Measurements from ENCODE around the gene MYO18B.

Gene MYO18B

DNA sequence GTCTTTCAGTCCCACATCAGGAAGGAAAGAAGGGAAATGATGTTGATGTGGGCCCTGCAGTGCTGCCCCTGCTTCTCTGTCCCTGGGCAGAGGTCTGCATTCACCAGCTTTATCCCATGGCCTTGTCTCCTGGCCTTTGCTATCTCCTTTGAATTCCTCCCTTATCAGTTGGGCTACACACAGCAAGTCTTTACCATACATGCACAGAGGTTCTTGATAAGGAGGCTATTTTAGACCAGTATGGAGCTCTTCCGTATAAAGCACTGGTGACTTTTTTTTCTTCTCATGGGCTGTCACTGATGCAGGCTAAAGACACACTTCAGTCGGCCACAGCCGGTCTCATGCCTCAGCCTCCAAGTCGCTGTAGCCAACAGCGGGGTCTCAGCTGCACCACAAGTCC is 20.2 kb downstream of the MYO18B start:
- H3K9ac ChIP-seq (ENCODE audit: low read length in 2 of 2) = no peak overlapping the region
- H3K27ac ChIP-seq (ENCODE audit: low read length) = no peak overlapping the region
- no peaks in the 10 kb centered on the region for H3K36me3 ChIP-seq (ENCODE audit: control insufficient read depth in 2 of 2, insufficient read depth in 2 of 2, low read length in 2 of 2)
- H3K4me1 ChIP-seq (ENCODE audit: control insufficient read depth, insufficient read depth, low read length) = no peaks in the 10 kb centered on the region
- peaks cover 0 to 5% of the 10 kb centered on the region in 2 donors for H3K27me3 ChIP-seq (ENCODE audit: control insufficient read depth in 1 of 2, insufficient read depth in 2 of 2, low read length in 2 of 2)
- peaks cover 0 to 15% of the 10 kb centered on the region in 2 donors for H3K9me3 ChIP-seq (ENCODE audit: control insufficient read depth in 2 of 2, low read length in 2 of 2)
- no peak overlapping the region for H3K4me3 ChIP-seq (ENCODE audit: low read length in 2 of 2)

DNA sequence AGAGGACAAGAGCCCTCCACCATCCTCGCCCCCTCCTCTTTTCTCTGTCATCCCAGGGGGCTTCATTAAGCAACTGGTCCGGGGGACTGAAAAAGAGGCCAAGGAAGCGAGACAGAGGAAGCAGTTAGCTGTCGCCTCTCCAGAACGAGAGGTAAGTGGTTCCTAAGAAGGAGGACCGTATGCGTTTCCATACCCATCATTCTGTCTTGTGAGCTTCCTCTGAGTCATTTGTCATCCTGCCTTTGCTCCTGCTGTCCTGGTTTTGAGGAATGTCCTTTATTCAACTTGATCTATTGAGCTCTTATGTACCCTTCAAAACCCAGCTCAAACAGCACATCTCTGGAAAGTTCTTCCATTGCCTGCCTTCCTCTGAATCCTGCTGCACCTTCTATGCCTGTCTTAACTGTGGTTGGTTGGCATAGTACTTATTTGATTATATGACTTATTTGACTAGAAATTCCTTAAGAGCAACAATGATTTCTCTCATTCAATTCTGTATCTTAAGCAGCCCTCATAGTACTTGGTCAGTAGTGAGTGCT is 21.3 kb downstream of the MYO18B start:
- peaks cover 3 to 15% of the 10 kb centered on the region in 2 donors for H3K9me3 ChIP-seq (ENCODE audit: control insufficient read depth in 2 of 2, low read length in 2 of 2)
- no peaks in the 10 kb centered on the region for H3K4me1 ChIP-seq (ENCODE audit: control insufficient read depth, insufficient read depth, low read length)
- H3K4me3 ChIP-seq (ENCODE audit: low read length in 2 of 2) = no peak overlapping the region
- H3K36me3 ChIP-seq (ENCODE audit: control insufficient read depth in 2 of 2, insufficient read depth in 2 of 2, low read length in 2 of 2) = no peaks in the 10 kb centered on the region
- H3K27ac ChIP-seq (ENCODE audit: low read length) = no peak overlapping the region
- no peak overlapping the region for H3K9ac ChIP-seq (ENCODE audit: low read length in 2 of 2)
- peaks cover 0 to 5% of the 10 kb centered on the region in 2 donors for H3K27me3 ChIP-seq (ENCODE audit: control insufficient read depth in 1 of 2, insufficient read depth in 2 of 2, low read length in 2 of 2)

DNA sequence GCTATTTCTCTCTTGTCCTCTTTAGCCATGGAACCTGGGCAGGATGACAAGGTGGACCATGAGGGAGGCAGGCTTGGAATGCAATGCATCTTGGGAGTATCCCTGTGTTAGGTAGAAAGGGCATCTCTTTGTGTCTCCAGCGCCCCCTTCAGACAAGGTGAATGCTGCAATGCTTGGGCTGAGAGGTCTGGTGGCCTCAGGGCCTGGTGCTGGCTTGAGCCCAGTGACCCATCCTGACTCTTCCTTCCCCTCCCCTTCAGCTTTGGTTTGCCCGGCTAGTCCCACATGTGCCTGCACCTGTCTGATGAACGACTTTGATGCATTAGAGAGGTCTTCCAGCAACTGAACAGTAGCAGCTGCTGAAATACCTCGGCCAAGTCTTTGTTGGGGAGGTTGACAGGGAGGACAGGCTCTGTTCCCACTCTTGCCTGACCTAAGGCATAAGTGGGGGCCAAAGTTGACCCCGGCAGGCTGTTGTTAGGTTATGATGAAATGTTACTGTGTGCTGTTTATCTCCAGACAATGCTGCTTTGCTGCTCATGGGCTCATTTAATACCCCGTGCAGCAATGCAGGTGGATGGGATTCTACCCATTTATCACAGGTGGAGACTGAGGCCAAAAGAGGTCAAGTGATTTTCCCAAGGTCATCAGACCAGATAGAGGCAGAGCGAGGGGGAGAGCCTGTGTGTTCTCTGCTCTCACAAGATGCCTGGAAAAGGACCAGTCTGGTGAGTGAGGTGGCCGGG is 22.5 kb downstream of the MYO18B start:
- peaks cover 0 to 5% of the 10 kb centered on the region in 2 donors for H3K27me3 ChIP-seq (ENCODE audit: control insufficient read depth in 1 of 2, insufficient read depth in 2 of 2, low read length in 2 of 2)
- H3K27ac ChIP-seq (ENCODE audit: low read length) = no peak overlapping the region
- no peaks in the 10 kb centered on the region for H3K4me1 ChIP-seq (ENCODE audit: control insufficient read depth, insufficient read depth, low read length)
- H3K4me3 ChIP-seq (ENCODE audit: low read length in 2 of 2) = no peak overlapping the region
- peaks cover 3 to 15% of the 10 kb centered on the region in 2 donors for H3K9me3 ChIP-seq (ENCODE audit: control insufficient read depth in 2 of 2, low read length in 2 of 2)
- no peak overlapping the region for H3K9ac ChIP-seq (ENCODE audit: low read length in 2 of 2)
- no peaks in the 10 kb centered on the region for H3K36me3 ChIP-seq (ENCODE audit: control insufficient read depth in 2 of 2, insufficient read depth in 2 of 2, low read length in 2 of 2)

DNA sequence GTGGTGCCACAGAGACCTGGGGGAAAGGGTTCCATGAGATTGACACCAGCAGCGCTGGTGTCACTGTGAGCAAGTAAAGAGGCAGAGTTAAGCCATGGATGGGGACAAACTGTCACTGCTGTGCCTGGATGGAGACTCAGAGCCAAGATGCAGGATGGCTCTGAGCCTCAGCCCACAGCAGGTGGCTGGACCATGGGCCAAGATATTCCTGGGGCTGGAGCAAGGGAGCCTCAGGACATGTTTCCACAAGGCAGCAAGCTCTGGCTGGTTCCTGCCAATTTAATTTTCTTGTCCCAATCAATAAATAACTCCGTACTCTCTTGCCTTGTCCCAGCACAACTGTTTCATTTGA is 23.0 kb downstream of the MYO18B start:
- Histone ChIP-seq H3K4me3 (ENCODE audit: low read length in 2 of 2) (no peak overlapping the region), H3K4me1 (ENCODE audit: control insufficient read depth, insufficient read depth, low read length) (no peaks in the 10 kb centered on the region), H3K9me3 (ENCODE audit: control insufficient read depth in 2 of 2, low read length in 2 of 2) (peaks cover 3 to 15% of the 10 kb centered on the region in 2 donors), H3K27ac (ENCODE audit: low read length) (no peak overlapping the region), H3K27me3 (ENCODE audit: control insufficient read depth in 1 of 2, insufficient read depth in 2 of 2, low read length in 2 of 2) (peaks cover 0 to 5% of the 10 kb centered on the region in 2 donors), H3K9ac (ENCODE audit: low read length in 2 of 2) (no peak overlapping the region), H3K36me3 (ENCODE audit: control insufficient read depth in 2 of 2, insufficient read depth in 2 of 2, low read length in 2 of 2) (no peaks in the 10 kb centered on the region)

DNA sequence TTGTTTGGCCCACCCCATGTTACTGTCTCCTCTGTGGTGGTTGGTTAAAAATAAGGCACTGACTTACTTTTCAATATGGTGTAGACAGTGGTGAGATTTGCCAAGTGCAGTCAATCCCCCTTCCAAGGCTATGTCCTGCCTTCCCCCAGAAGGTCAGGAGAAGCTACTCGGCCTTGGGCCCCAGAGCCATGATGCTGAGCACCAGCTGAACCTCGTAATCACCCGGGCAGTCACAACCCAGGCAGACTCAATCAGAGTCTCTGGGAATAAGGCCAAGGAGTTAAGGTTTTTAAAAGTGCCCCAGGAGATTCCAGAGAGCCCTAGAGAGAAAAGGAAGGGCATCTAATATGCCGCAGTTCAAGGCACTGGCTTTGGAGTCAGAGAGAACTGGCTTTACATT is 23.8 kb downstream of the MYO18B start:
- no peaks in the 10 kb centered on the region for H3K36me3 ChIP-seq (ENCODE audit: control insufficient read depth in 2 of 2, insufficient read depth in 2 of 2, low read length in 2 of 2)
- H3K4me1 ChIP-seq (ENCODE audit: control insufficient read depth, insufficient read depth, low read length) = no peaks in the 10 kb centered on the region
- no peak overlapping the region for H3K27ac ChIP-seq (ENCODE audit: low read length)
- H3K9me3 ChIP-seq (ENCODE audit: control insufficient read depth in 2 of 2, low read length in 2 of 2) = peaks cover 3 to 15% of the 10 kb centered on the region in 2 donors
- H3K9ac ChIP-seq (ENCODE audit: low read length in 2 of 2) = no peak overlapping the region
- no peak overlapping the region for H3K4me3 ChIP-seq (ENCODE audit: low read length in 2 of 2)
- H3K27me3 ChIP-seq (ENCODE audit: control insufficient read depth in 1 of 2, insufficient read depth in 2 of 2, low read length in 2 of 2) = peaks cover 0 to 5% of the 10 kb centered on the region in 2 donors

DNA sequence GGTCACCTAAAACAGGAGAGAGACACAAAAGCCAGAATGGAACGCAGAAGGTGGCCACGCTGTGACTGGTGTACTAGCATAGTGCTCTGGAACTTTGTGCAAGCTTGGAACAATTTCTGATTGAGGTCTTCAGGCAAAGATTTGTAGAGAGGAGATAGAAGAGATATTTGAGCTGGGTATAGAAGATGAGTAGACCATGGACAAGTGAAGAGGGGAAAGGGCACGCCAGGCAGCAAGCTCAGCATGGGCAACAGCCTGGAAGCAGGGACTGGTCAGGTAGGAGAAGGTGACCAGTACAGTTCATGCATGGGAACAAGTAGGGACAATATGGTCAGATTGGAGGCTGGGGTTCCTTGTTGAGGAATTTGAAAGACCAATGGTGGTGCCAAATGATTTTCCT is 24.4 kb downstream of the MYO18B start:
- H3K27ac ChIP-seq (ENCODE audit: low read length) = no peak overlapping the region
- peaks cover 0 to 5% of the 10 kb centered on the region in 2 donors for H3K27me3 ChIP-seq (ENCODE audit: control insufficient read depth in 1 of 2, insufficient read depth in 2 of 2, low read length in 2 of 2)

DNA sequence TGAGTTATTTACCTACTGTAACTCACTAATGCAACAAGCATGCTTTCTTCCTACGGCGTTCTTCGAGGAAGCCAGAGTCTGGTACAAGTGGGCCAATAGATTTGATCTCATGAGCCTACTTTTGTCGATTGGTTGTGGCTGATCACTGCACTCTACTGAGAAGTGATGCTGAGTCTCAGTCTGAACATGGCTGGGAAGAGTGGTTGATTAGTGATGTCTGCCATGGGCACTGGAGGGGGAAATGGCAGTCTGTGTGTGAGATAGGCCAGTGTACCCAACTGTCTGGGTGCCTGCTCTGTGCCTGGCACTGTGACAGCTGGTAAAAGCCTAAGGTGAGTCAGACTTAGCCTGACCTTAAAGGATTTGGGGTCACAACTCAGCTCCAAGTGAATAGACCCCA is 28.3 kb downstream of the MYO18B start:
- H3K27me3 ChIP-seq (ENCODE audit: control insufficient read depth in 1 of 2, insufficient read depth in 2 of 2, low read length in 2 of 2) = peaks cover 0 to 2% of the 10 kb centered on the region in 2 donors
- H3K4me1 ChIP-seq (ENCODE audit: control insufficient read depth, insufficient read depth, low read length) = no peaks in the 10 kb centered on the region
- H3K36me3 ChIP-seq (ENCODE audit: control insufficient read depth in 2 of 2, insufficient read depth in 2 of 2, low read length in 2 of 2) = no peaks in the 10 kb centered on the region
- no peak overlapping the region for H3K4me3 ChIP-seq (ENCODE audit: low read length in 2 of 2)
- no peak overlapping the region for H3K27ac ChIP-seq (ENCODE audit: low read length)
- H3K9me3 ChIP-seq (ENCODE audit: control insufficient read depth in 2 of 2, low read length in 2 of 2) = peaks cover 3 to 15% of the 10 kb centered on the region in 2 donors
- H3K9ac ChIP-seq (ENCODE audit: low read length in 2 of 2) = no peak overlapping the region

More for the DNA sequence above, 24.4 kb downstream of the MYO18B start:
- Histone ChIP-seq H3K36me3 (ENCODE audit: control insufficient read depth in 2 of 2, insufficient read depth in 2 of 2, low read length in 2 of 2) (no peaks in the 10 kb centered on the region), H3K9ac (ENCODE audit: low read length in 2 of 2) (no peak overlapping the region), H3K9me3 (ENCODE audit: control insufficient read depth in 2 of 2, low read length in 2 of 2) (peaks cover 3 to 15% of the 10 kb centered on the region in 2 donors), H3K4me1 (ENCODE audit: control insufficient read depth, insufficient read depth, low read length) (no peaks in the 10 kb centered on the region), H3K4me3 (ENCODE audit: low read length in 2 of 2) (no peak overlapping the region)

DNA sequence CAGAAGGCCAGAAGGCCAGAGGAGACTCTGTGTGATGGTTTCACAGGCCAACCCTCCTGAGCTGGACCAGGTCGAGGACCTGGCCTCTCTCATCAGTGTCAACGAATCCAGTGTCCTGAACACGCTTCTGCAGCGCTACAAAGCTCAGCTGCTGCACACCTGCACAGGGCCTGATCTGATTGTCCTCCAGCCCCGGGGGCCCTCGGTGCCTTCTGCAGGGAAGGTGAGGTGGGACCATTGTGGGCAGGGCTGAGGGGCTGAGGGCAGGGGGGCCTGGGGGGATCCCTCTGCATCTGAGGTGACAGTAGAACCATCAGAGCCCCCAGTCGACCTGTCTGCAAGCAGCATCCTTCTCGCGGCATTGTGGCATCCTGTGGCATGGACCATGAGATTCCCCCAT is 30.3 kb downstream of the MYO18B start:
- H3K27me3 ChIP-seq (ENCODE audit: control insufficient read depth in 1 of 2, insufficient read depth in 2 of 2, low read length in 2 of 2) = peaks cover 0 to 2% of the 10 kb centered on the region in 2 donors
- H3K4me3 ChIP-seq (ENCODE audit: low read length in 2 of 2) = no peak overlapping the region
- no peaks in the 10 kb centered on the region for H3K36me3 ChIP-seq (ENCODE audit: control insufficient read depth in 2 of 2, insufficient read depth in 2 of 2, low read length in 2 of 2)
- H3K27ac ChIP-seq (ENCODE audit: low read length) = no peak overlapping the region
- H3K9ac ChIP-seq (ENCODE audit: low read length in 2 of 2) = no peak overlapping the region
- H3K9me3 ChIP-seq (ENCODE audit: control insufficient read depth in 2 of 2, low read length in 2 of 2) = peaks cover 0 to 3% of the 10 kb centered on the region in 2 donors
- no peaks in the 10 kb centered on the region for H3K4me1 ChIP-seq (ENCODE audit: control insufficient read depth, insufficient read depth, low read length)

DNA sequence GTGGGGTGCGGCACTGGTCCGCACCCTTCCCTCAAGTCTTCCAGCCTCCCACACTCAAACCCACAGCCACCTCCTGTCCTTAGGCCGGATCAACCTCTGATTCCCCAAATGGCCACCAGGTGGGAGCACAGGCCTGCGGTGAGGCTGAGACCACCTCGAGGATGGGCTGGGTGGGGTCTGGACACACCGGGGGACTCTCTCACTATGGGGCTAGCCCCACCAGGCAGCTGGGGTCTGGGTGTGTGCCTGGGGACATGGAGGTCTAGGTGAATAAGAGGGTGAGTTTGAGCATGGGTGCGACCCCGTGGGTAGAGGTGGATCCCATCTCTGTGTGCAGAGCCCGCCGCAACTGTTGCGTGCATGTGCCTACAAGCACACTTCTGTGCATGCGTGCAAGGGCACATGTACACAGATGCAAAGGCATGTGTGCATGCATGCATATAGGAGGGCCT is 32.6 kb downstream of the MYO18B start:
- Histone ChIP-seq H3K36me3 (ENCODE audit: control insufficient read depth in 2 of 2, insufficient read depth in 2 of 2, low read length in 2 of 2) (no peaks in the 10 kb centered on the region), H3K9ac (ENCODE audit: low read length in 2 of 2) (no peak overlapping the region)

DNA sequence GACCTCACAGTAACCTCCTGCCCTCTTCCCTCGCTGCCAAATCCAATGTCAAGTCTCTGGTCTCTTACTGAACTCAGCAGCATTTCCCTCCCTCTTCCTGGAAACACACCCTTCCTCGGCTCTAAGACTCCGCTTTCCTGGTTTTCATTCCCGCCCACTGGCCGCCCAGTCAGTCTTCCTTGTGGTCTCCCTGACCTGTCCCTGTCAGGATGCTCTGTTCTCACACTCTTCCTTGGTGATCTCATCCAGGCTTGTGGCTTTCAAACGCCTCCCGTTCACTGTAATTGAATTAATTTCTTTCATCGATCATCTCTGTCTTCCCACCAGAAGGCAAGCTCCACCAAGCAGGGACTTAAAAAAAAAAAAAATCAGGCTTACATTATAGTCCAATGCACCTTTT is 33.5 kb downstream of the MYO18B start:
- Histone ChIP-seq H3K9me3 (ENCODE audit: control insufficient read depth in 2 of 2, low read length in 2 of 2) (no peaks in the 10 kb centered on the region), H3K4me3 (ENCODE audit: low read length in 2 of 2) (no peak overlapping the region), H3K36me3 (ENCODE audit: control insufficient read depth in 2 of 2, insufficient read depth in 2 of 2, low read length in 2 of 2) (no peaks in the 10 kb centered on the region)

More for the DNA sequence above, 32.6 kb downstream of the MYO18B start:
- H3K27ac ChIP-seq (ENCODE audit: low read length) = no peak overlapping the region
- H3K27me3 ChIP-seq (ENCODE audit: control insufficient read depth in 1 of 2, insufficient read depth in 2 of 2, low read length in 2 of 2) = peaks cover 0 to 2% of the 10 kb centered on the region in 2 donors
- H3K9me3 ChIP-seq (ENCODE audit: control insufficient read depth in 2 of 2, low read length in 2 of 2) = no peaks in the 10 kb centered on the region
- H3K4me3 ChIP-seq (ENCODE audit: low read length in 2 of 2) = no peak overlapping the region
- H3K4me1 ChIP-seq (ENCODE audit: control insufficient read depth, insufficient read depth, low read length) = no peaks in the 10 kb centered on the region

DNA sequence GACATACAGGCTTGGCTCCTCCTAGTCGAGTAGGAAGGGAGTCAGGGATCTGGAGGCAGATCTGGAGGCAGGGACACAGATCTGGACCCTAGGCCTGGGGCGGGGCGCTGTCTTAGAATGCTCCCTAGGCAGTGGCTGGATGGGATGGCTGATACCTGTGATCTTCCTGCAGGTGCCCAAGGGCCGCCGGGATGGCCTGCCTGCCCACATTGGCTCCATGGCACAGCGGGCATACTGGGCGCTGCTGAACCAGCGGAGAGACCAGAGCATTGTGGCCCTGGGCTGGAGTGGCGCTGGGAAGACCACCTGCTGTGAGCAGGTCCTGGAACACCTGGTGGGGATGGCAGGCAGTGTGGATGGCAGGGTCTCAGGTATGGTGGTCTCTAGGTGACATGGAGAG is 35.4 kb downstream of the MYO18B start:
- Histone ChIP-seq H3K36me3 (ENCODE audit: control insufficient read depth in 2 of 2, insufficient read depth in 2 of 2, low read length in 2 of 2) (no peaks in the 10 kb centered on the region), H3K27ac (ENCODE audit: low read length) (no peak overlapping the region), H3K4me1 (ENCODE audit: control insufficient read depth, insufficient read depth, low read length) (no peaks in the 10 kb centered on the region), H3K4me3 (ENCODE audit: low read length in 2 of 2) (no peak overlapping the region), H3K27me3 (ENCODE audit: control insufficient read depth in 1 of 2, insufficient read depth in 2 of 2, low read length in 2 of 2) (peaks cover 0 to 2% of the 10 kb centered on the region in 2 donors), H3K9ac (ENCODE audit: low read length in 2 of 2) (no peak overlapping the region), H3K9me3 (ENCODE audit: control insufficient read depth in 2 of 2, low read length in 2 of 2) (no peaks in the 10 kb centered on the region)

More for the DNA sequence above, 33.5 kb downstream of the MYO18B start:
- no peak overlapping the region for H3K27ac ChIP-seq (ENCODE audit: low read length)
- no peak overlapping the region for H3K9ac ChIP-seq (ENCODE audit: low read length in 2 of 2)
- no peaks in the 10 kb centered on the region for H3K4me1 ChIP-seq (ENCODE audit: control insufficient read depth, insufficient read depth, low read length)
- H3K27me3 ChIP-seq (ENCODE audit: control insufficient read depth in 1 of 2, insufficient read depth in 2 of 2, low read length in 2 of 2) = peaks cover 0 to 2% of the 10 kb centered on the region in 2 donors

Data from stomach smooth muscle (tissue), 2 donors.